B cell (primary cell): ENCODE measurements around the gene ZNF3.

ENCODE experiments used
- EZH2 ChIP-seq: IDR thresholded peaks from 2 replicates; pipeline ENCODE4 v1.6.1; 2012; ENCODE audit warnings: borderline replicate concordance, low read depth, mild to moderate bottlenecking, moderate library complexity, low read length; ENCODE audit not compliant: insufficient read depth, poor library complexity, severe bottlenecking
- TF ChIP-seq, protein P1 (sequence below): fragments of 200-600 bp; IDR thresholded peaks from one replicate; pipeline ENCODE4 v1.8.0; 2022; ENCODE audit warnings: antibody characterized with exemption, mild to moderate bottlenecking

DNA sequence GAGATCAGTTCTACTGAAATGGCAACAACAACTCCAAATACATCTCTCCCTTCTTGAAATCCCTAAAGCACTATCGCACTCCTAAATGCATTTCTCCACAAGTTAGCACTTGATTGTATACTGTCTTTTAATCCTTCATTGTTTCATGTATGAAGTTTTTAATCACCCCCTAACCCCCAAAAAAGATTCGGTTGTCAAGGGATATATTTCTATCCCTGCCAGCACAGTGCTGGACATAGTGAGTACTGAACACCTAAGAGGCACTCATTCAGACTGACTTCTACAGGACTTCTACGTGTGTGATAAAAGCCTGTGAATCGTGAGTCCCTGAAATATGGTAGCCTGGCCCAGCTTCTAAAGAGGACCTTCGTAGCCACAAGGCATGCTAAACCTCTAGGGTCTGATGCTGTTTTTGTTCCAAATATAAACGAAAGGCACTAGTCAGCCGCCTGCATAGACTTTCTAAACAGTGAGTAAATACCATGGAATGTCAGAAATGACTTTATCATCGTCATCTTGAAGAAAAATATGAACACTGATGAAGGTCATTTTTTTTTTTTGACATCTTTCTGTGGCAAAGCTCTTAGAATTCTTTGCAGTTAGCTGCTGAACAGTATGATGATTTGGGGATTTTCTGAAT lies 46.5 kb downstream of the ZNF3 start:
- TF ChIP-seq, protein P1, sequence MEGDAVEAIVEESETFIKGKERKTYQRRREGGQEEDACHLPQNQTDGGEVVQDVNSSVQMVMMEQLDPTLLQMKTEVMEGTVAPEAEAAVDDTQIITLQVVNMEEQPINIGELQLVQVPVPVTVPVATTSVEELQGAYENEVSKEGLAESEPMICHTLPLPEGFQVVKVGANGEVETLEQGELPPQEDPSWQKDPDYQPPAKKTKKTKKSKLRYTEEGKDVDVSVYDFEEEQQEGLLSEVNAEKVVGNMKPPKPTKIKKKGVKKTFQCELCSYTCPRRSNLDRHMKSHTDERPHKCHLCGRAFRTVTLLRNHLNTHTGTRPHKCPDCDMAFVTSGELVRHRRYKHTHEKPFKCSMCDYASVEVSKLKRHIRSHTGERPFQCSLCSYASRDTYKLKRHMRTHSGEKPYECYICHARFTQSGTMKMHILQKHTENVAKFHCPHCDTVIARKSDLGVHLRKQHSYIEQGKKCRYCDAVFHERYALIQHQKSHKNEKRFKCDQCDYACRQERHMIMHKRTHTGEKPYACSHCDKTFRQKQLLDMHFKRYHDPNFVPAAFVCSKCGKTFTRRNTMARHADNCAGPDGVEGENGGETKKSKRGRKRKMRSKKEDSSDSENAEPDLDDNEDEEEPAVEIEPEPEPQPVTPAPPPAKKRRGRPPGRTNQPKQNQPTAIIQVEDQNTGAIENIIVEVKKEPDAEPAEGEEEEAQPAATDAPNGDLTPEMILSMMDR = no peak
- TF ChIP-seq EZH2 = no peak
